ENCODE data around the gene CIC. TPM values are rescaled to one million over a fixed set of nuclear protein-coding genes. Genes with fewer than 3 reads are reported as not detected.

Gene CIC
- total RNA-seq, 1 experiment from 2014 or later = 54.0 TPM

GRCh38 chr19:42332059-42332458 is 63.0 kb downstream of the CIC start:
- H3K9ac ChIP-seq (ENCODE audit: extremely low read depth, insufficient read length, low read length) = no peak overlapping the region
- WGBS (ENCODE audit: extremely low coverage, insufficient read length, low lambda C conversion rate) = no CpG with 5 or more reads among the region's 6 CpGs
- no peak overlapping the region for H4K8ac ChIP-seq (replicated peaks; ENCODE audit: insufficient read length, low read depth, low read length)
- no peak overlapping the region for H2BK120ac ChIP-seq (ENCODE audit: low read depth, low read length, poor library complexity, severe bottlenecking)
- Mint-ChIP-seq H3K27me3 (ENCODE audit: low read depth) (peaks cover 2% of the 10 kb centered on the region; the same call in 1 of the 2 replicates), H3K9me3 (no peaks in the 10 kb centered on the region), H3K27ac (no peak overlapping the region), H3K4me1 (peaks cover 16 to 20% of the 10 kb centered on the region in 2 experiments), H3K4me3 (no peak overlapping the region), H3K36me3 (ENCODE audit: insufficient read depth in 1 of 3, low read depth in 3 of 3) (no peaks in the 10 kb centered on the region; a peak in 1 of 7 replicates)
- H3K23me2 ChIP-seq (ENCODE audit: insufficient read length, low read depth, low read length, poor library complexity, severe bottlenecking) = no peaks in the 10 kb centered on the region
- H3K27ac ChIP-seq (ENCODE audit: insufficient read length, low read depth, low read length) = no peak overlapping the region
- H4K5ac ChIP-seq (ENCODE audit: insufficient read length, low read depth, low read length) = no peak overlapping the region
- no peak overlapping the region for H2BK20ac ChIP-seq (ENCODE audit: low read depth, low read length, poor library complexity, severe bottlenecking)
- no peak overlapping the region for H3K14ac ChIP-seq (ENCODE audit: insufficient read depth, low read length)
- H3K79me1 ChIP-seq (ENCODE audit: insufficient read depth, low read depth, low read length, poor library complexity, severe bottlenecking) = peaks cover 6% of the 10 kb centered on the region
- no peak overlapping the region for H3K4ac ChIP-seq (ENCODE audit: low read depth, low read length)
- no peaks in the 10 kb centered on the region for H3K27me3 ChIP-seq (ENCODE audit: insufficient read depth, low read length)
- H4K20me1 ChIP-seq (ENCODE audit: control insufficient read depth, insufficient read depth, insufficient read length) = no peaks in the 10 kb centered on the region
- no peak overlapping the region for H3K18ac ChIP-seq (ENCODE audit: insufficient read length, low read depth, low read length)
- H2AFZ ChIP-seq (ENCODE audit: low read length) = no peak overlapping the region
- TF ChIP-seq CTCF (conservative IDR thresholded peaks at IDR 0.05) = no peak
- H3K56ac ChIP-seq (ENCODE audit: insufficient read length, low read depth, low read length) = no peak overlapping the region
- no peak for DNase-seq
- H3K23ac ChIP-seq (ENCODE audit: insufficient read length, low read depth, low read length) = no peak overlapping the region
- no peaks in the 10 kb centered on the region for H3K4me1 ChIP-seq (ENCODE audit: insufficient read depth, low read length)
- H2AK5ac ChIP-seq (ENCODE audit: insufficient read length, low read length) = no peak overlapping the region
- peaks cover 5% of the 10 kb centered on the region; the same call in 1 of the 2 replicates for H3K79me2 ChIP-seq (ENCODE audit: insufficient read depth, low read length)
- H3K9me3 ChIP-seq (ENCODE audit: control insufficient read depth, low read depth, low read length) = no peaks in the 10 kb centered on the region
- H2BK15ac ChIP-seq (ENCODE audit: low read depth, low read length) = no peak overlapping the region
- no peak overlapping the region for H3K4me2 ChIP-seq (ENCODE audit: insufficient read depth, insufficient read length, low read length)
- H2BK5ac ChIP-seq (ENCODE audit: insufficient read length, low read length) = no peak overlapping the region
- H3T11ph ChIP-seq (ENCODE audit: low read length) = no peak overlapping the region
- no peak overlapping the region for H2BK12ac ChIP-seq (ENCODE audit: insufficient read length, low read depth, low read length)
- H4K91ac ChIP-seq (ENCODE audit: insufficient read length, low read depth, low read length) = no peak overlapping the region
